GM12892 (cell line): Measurements from ENCODE around the gene TNRC6C.

ENCODE experiments used
- POLR2A ChIP-seq: IDR thresholded peaks from 2 replicates; pipeline ENCODE4 v1.6.1; 2011; ENCODE audit warnings: low read depth, low read length, control low read depth
- POLR2AphosphoS5 ChIP-seq: IDR thresholded peaks from 2 replicates; pipeline ENCODE4 v1.6.1; 2011; ENCODE audit warnings: low read depth, low read length, control low read depth
- TAF1 ChIP-seq: IDR thresholded peaks from 2 replicates; pipeline ENCODE4 v1.6.1; 2011; ENCODE audit warnings: low read depth, mild to moderate bottlenecking, control low read depth, low read length, borderline replicate concordance

- TF ChIP-seq POLR2A = no peak
- no peak for TF ChIP-seq TAF1
- no peak for TF ChIP-seq POLR2AphosphoS5
These were observed 42.7 kb downstream of the TNRC6C start for GRCh38 chr17:78001182-78001581.
